Measurements from ENCODE around the gene CYS1.

The CYS1 gene

GRCh38 chr2:10076511-10076910 lies 3.7 kb downstream of the CYS1 start:
- TF ChIP-seq CTCF (IDR thresholded peaks at IDR 0.05; ENCODE audit: extremely low read depth, missing control alignments) = no peak
- no peak for DNase-seq (ENCODE audit: low spot score)

- no peak for DNase-seq (ENCODE audit: low spot score)
- TF ChIP-seq CTCF (IDR thresholded peaks at IDR 0.05; ENCODE audit: extremely low read depth, missing control alignments) = no peak
Observed at GRCh38 chr2:10075571-10076209, 4.5 kb downstream of the CYS1 start.

GRCh38 chr2:10075101-10075500 lies 5.1 kb downstream of the CYS1 start:
- no peak for DNase-seq (ENCODE audit: low spot score)
- TF ChIP-seq CTCF (IDR thresholded peaks at IDR 0.05; ENCODE audit: extremely low read depth, missing control alignments) = no peak

- no peak for TF ChIP-seq CTCF (IDR thresholded peaks at IDR 0.05; ENCODE audit: extremely low read depth, missing control alignments)
- no peak for DNase-seq (ENCODE audit: low spot score)
Observed at GRCh38 chr2:10073706-10074105, 6.5 kb downstream of the CYS1 start.

- peak; percentile 87 for TF ChIP-seq CTCF (IDR thresholded peaks at IDR 0.05; ENCODE audit: extremely low read depth, missing control alignments)
- DNase-seq (ENCODE audit: low spot score) = peak; percentile 89
Observed at GRCh38 chr2:10072656-10073480, 7.3 kb downstream of the CYS1 start.

GRCh38 chr2:10071595-10071994 lies 8.6 kb downstream of the CYS1 start:
- DNase-seq (ENCODE audit: low spot score) = no peak

More at GRCh38 chr2:10071595-10071994, 8.6 kb downstream of the CYS1 start:
- no peak for TF ChIP-seq CTCF (IDR thresholded peaks at IDR 0.05; ENCODE audit: extremely low read depth, missing control alignments)
